GM12892 (cell line): Measurements from ENCODE around the gene CLK4.

Experiments used
- DNase-seq: peaks from one replicate; pipeline ENCODE4 v3.0.0; 2011; ENCODE audit not compliant: insufficient read length
- FAIRE-seq: peaks from 2 replicates; lab custom pipeline; 2011; peaks lifted over from hg19 to GRCh38; lab: Jason Lieb, UNC
- POLR2A ChIP-seq: IDR thresholded peaks from 2 replicates; pipeline ENCODE4 v1.6.1; 2011; ENCODE audit warnings: low read depth, low read length, control low read depth
- POLR2AphosphoS5 ChIP-seq: IDR thresholded peaks from 2 replicates; pipeline ENCODE4 v1.6.1; 2011; ENCODE audit warnings: low read depth, low read length, control low read depth
- TAF1 ChIP-seq: IDR thresholded peaks from 2 replicates; pipeline ENCODE4 v1.6.1; 2011; ENCODE audit warnings: low read depth, mild to moderate bottlenecking, control low read depth, low read length, borderline replicate concordance

CLK4 gene

DNA sequence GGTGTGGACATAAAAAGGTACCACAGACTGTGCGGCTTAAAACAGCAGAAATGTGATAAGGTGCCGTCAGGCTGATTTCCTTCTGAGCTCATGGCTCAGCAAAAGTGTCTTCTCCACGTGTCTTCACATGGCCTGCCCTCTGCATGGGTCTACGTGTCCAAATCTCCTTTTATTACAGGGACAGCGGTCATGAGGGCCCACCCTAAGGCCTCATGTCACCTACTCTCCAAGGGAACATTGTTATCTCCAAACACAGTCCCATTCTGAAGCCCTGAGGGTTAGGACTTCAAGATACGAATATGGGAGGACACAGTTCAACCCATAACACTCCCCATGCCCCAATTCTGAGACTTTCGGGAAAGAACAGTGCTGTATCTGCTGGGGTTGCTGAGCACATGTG, 71.8 kb downstream of the CLK4 start:
- TF ChIP-seq POLR2A: no peak
- TF ChIP-seq TAF1: no peak
- TF ChIP-seq POLR2AphosphoS5: no peak
- FAIRE-seq (no peak), DNase-seq (no peak)

DNA sequence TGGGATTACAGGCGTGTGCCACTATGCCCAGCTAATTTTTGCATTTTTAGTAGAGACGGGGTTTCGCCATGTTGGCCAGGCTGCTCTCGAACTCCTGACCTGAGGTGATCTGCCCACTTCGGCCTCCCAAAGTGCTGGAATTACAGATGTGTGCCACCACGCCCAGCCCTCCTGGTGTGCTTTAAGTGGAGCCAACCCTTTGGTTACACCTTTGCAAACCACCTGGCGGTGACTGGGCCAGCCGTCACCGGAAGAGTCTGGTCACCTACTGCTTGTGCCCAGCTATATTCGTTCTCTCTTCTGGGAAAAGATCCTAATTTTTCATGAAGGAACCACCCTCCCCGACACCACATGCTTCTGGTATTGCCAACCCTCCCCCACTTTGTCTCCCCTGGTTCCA, 72.5 kb downstream of the CLK4 start:
- TF ChIP-seq POLR2A (no peak), POLR2AphosphoS5 (no peak), TAF1 (no peak)
- FAIRE-seq (no peak), DNase-seq (no peak)

DNA sequence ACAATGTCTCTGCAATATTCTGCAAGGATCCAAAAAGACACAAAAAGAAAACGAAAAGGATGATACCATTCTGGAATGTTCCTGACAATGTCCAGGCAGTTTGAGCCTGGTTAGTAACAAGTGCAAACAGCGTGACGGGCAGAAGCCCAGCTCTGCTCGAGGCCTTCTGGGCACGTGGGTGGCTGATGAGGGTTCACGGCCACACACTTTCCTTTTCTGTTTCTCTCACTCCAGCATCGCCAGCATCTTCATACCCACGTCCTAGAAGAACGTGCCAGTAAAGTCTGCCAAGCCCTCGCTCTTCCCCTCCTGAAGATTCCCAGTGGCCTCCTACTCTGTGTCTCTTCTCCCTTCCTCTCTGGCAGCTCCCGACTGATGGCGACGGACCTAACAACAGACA, 73.3 kb downstream of the CLK4 start:
- FAIRE-seq (no peak), DNase-seq (no peak)
- no peak for TF ChIP-seq POLR2A
- no peak for TF ChIP-seq TAF1
- no peak for TF ChIP-seq POLR2AphosphoS5
